Fibroblast of villous mesenchyme (primary cell): ENCODE data around the gene EGR1. TPM values are rescaled to one million over a fixed set of nuclear protein-coding genes. Genes with fewer than 3 reads are reported as not detected.
A peak's percentile ranks its signal among the peaks of the same experiment; 100 is the strongest.

ENCODE experiments used
- DNase-seq: peaks from one replicate; pipeline ENCODE4 v3.0.0-alpha.2; 2010; ENCODE audit warnings: low read depth
- H3K4me3 ChIP-seq: 2 replicates; pipeline ENCODE4 v1.5.1; 2011; ENCODE audit warnings: low read depth, mild to moderate bottlenecking, low read length
- CTCF ChIP-seq: IDR thresholded peaks from 2 replicates; pipeline ENCODE4 v1.5.1; 2012; ENCODE audit warnings: low read depth, mild to moderate bottlenecking, low read length; ENCODE audit not compliant: insufficient read depth
- total RNA-seq: library from RNA; depleted of rRNA; stranded (reverse); fragments of >200 nt; gene quantifications from 2 replicates; pipeline ENCODE4 v1.2.3, GENCODE V29; 2012

Gene EGR1
- total RNA-seq, 1 donor: 3.5 TPM

GRCh38 chr5:138466900-138467710 is 1.8 kb downstream of the EGR1 start:
- TF ChIP-seq CTCF: no peak
- peak overlapping the region; percentile 88 for H3K4me3 ChIP-seq
- DNase-seq: peak; percentile 11

GRCh38 chr5:138467711-138468132 is 2.4 kb downstream of the EGR1 start:
- H3K4me3 ChIP-seq: no peak overlapping the region
- DNase-seq: no peak
- no peak for TF ChIP-seq CTCF

- TF ChIP-seq CTCF: no peak
- DNase-seq: peak; percentile 66
- H3K4me3 ChIP-seq: no peak overlapping the region
These were observed 3.1 kb downstream of the EGR1 start for GRCh38 chr5:138468133-138468965.

- TF ChIP-seq CTCF: no peak
- peak; percentile 87 for DNase-seq
- H3K4me3 ChIP-seq: no peak overlapping the region
These were observed 3.8 kb downstream of the EGR1 start for GRCh38 chr5:138468966-138469539.

- no peak for TF ChIP-seq CTCF
- no peak overlapping the region for H3K4me3 ChIP-seq
- peak; percentile 97 for DNase-seq
These were observed 4.5 kb downstream of the EGR1 start for GRCh38 chr5:138469540-138470321.

- TF ChIP-seq CTCF: no peak
- DNase-seq: no peak
- H3K4me3 ChIP-seq: no peak overlapping the region
These were observed 5.2 kb downstream of the EGR1 start for GRCh38 chr5:138470322-138471051.
